ENCODE data around the gene EXOSC10.
"Not testable (repeated sequence)": the region's sequence is repeated elsewhere in the genome, so short reads cannot be mapped to it uniquely, and the experiment has no call there.

Gene EXOSC10

GRCh38 chr1:11107599-11107998 lies 7.9 kb upstream of the EXOSC10 start:
- no peaks in the 10 kb centered on the region for H3K27me3 ChIP-seq (ENCODE audit: insufficient read depth, low read depth, severe bottlenecking)
- no peak overlapping the region for H3K27ac ChIP-seq
- peaks cover 45% of the 10 kb centered on the region for H3K36me3 ChIP-seq
- TF ChIP-seq CTCF (IDR thresholded peaks at IDR 0.05; ENCODE audit: low read depth, low read length), result no peak
- H3K9me3 ChIP-seq (ENCODE audit: severe bottlenecking), result no peaks in the 10 kb centered on the region
- H3K4me3 ChIP-seq (ENCODE audit: low read depth, low read length), result no peak overlapping the region
- DNase-seq, result no peak

GRCh38 chr1:11105586-11105985 lies 5.9 kb upstream of the EXOSC10 start:
- no peak for DNase-seq
- peaks cover 33% of the 10 kb centered on the region for H3K36me3 ChIP-seq
- no peak for TF ChIP-seq CTCF (IDR thresholded peaks at IDR 0.05; ENCODE audit: low read depth, low read length)
- no peaks in the 10 kb centered on the region for H3K9me3 ChIP-seq (ENCODE audit: severe bottlenecking)
- no peak overlapping the region for H3K27ac ChIP-seq
- H3K27me3 ChIP-seq (ENCODE audit: insufficient read depth, low read depth, severe bottlenecking), result no peaks in the 10 kb centered on the region
- H3K4me3 ChIP-seq (ENCODE audit: low read depth, low read length), result no peak overlapping the region

GRCh38 chr1:11101347-11101746 lies 1.7 kb upstream of the EXOSC10 start:
- no peak for TF ChIP-seq CTCF (IDR thresholded peaks at IDR 0.05; ENCODE audit: low read depth, low read length)
- no peak overlapping the region for H3K27ac ChIP-seq
- no peak for DNase-seq
- no peaks in the 10 kb centered on the region for H3K27me3 ChIP-seq (ENCODE audit: insufficient read depth, low read depth, severe bottlenecking)
- peaks cover 31% of the 10 kb centered on the region for H3K36me3 ChIP-seq
- no peaks in the 10 kb centered on the region for H3K9me3 ChIP-seq (ENCODE audit: severe bottlenecking)
- no peak overlapping the region for H3K4me3 ChIP-seq (ENCODE audit: low read depth, low read length)

- H3K9me3 ChIP-seq (ENCODE audit: severe bottlenecking); DNase-seq; H3K27me3 ChIP-seq (ENCODE audit: insufficient read depth, low read depth, severe bottlenecking); H3K27ac ChIP-seq; H3K4me3 ChIP-seq (ENCODE audit: low read depth, low read length): not testable (repeated sequence)
- peaks cover 32% of the 10 kb centered on the region for H3K36me3 ChIP-seq
Observed at GRCh38 chr1:11100806-11101205, 1.1 kb upstream of the EXOSC10 start.

- DNase-seq, result no peak
- no peak for TF ChIP-seq CTCF (IDR thresholded peaks at IDR 0.05; ENCODE audit: low read depth, low read length)
- H3K27me3 ChIP-seq (ENCODE audit: insufficient read depth, low read depth, severe bottlenecking), result no peaks in the 10 kb centered on the region
- peaks cover 36% of the 10 kb centered on the region for H3K36me3 ChIP-seq
- peak overlapping the region; percentile 96 for H3K27ac ChIP-seq
- H3K4me3 ChIP-seq (ENCODE audit: low read depth, low read length), result peak overlapping the region; percentile 86
- H3K9me3 ChIP-seq (ENCODE audit: severe bottlenecking), result no peaks in the 10 kb centered on the region
Observed at GRCh38 chr1:11100149-11100493, 452 bp upstream of the EXOSC10 start.

GRCh38 chr1:11098931-11099309 lies 749 bp downstream of the EXOSC10 start:
- peak overlapping the region; percentile 96 for H3K27ac ChIP-seq
- DNase-seq, result no peak
- peaks cover 48% of the 10 kb centered on the region for H3K36me3 ChIP-seq
- H3K4me3 ChIP-seq (ENCODE audit: low read depth, low read length), result peak overlapping the region; percentile 86
- no peak for TF ChIP-seq CTCF (IDR thresholded peaks at IDR 0.05; ENCODE audit: low read depth, low read length)
- no peaks in the 10 kb centered on the region for H3K27me3 ChIP-seq (ENCODE audit: insufficient read depth, low read depth, severe bottlenecking)
- no peaks in the 10 kb centered on the region for H3K9me3 ChIP-seq (ENCODE audit: severe bottlenecking)

GRCh38 chr1:11083784-11084183 lies 15.9 kb downstream of the EXOSC10 start:
- H3K27me3 ChIP-seq (ENCODE audit: insufficient read depth, low read depth, severe bottlenecking); H3K4me3 ChIP-seq (ENCODE audit: low read depth, low read length); H3K27ac ChIP-seq; DNase-seq; H3K9me3 ChIP-seq (ENCODE audit: severe bottlenecking): not testable (repeated sequence)
- H3K36me3 ChIP-seq, result peaks cover 81% of the 10 kb centered on the region

Measured in WERI-Rb-1 (cell line).